ENCODE results near the gene NDUFV1. TPM values are rescaled to one million over a fixed set of nuclear protein-coding genes. Genes with fewer than 3 reads are reported as not detected.

NDUFV1 gene
- total RNA-seq, 1 experiment from 2014 or later, result 216 TPM

- BruUV-seq (replicated peaks), result no TSS peak
- no peak overlapping the region for H3K27ac Mint-ChIP-seq (ENCODE audit: unreplicated experiment)
- H3K27me3 Mint-ChIP-seq (ENCODE audit: unreplicated experiment), result no peaks in the 10 kb centered on the region
- peaks cover 13% of the 10 kb centered on the region for H3K4me1 Mint-ChIP-seq (ENCODE audit: low read depth, unreplicated experiment)
- H3K4me3 Mint-ChIP-seq (ENCODE audit: low read depth, unreplicated experiment), result no peak overlapping the region
- no peaks in the 10 kb centered on the region for H3K9me3 Mint-ChIP-seq (ENCODE audit: low read depth, unreplicated experiment)
- no peak for DNase-seq
- CTCF ChIA-PET, result no interaction called here
- TF ChIP-seq CTCF (IDR thresholded peaks at IDR 0.05; ENCODE audit: unreplicated experiment), result no peak
- H3K36me3 Mint-ChIP-seq (ENCODE audit: insufficient read depth, unreplicated experiment), result peaks cover 51% of the 10 kb centered on the region
- intact Hi-C loops (cut with micrococcal nuclease; ENCODE audit: unreplicated experiment), result no loop called here
Measured at GRCh38 chr11:67609316-67609715, 2.6 kb downstream of the NDUFV1 start.

- H3K4me3 Mint-ChIP-seq (ENCODE audit: low read depth, unreplicated experiment), result no peak overlapping the region
- intact Hi-C loops (cut with micrococcal nuclease; ENCODE audit: unreplicated experiment), result no loop called here
- CTCF ChIA-PET, result interaction anchor here (0.6 kb wide), 1 partner anchor 220 kb away, joined by 3 read pairs; no protein-coding TSS in a partner anchor
- no peak for TF ChIP-seq CTCF (IDR thresholded peaks at IDR 0.05; ENCODE audit: unreplicated experiment)
- no peak overlapping the region for H3K27ac Mint-ChIP-seq (ENCODE audit: unreplicated experiment)
- BruUV-seq (replicated peaks), result no TSS peak
- peaks cover 51% of the 10 kb centered on the region for H3K36me3 Mint-ChIP-seq (ENCODE audit: insufficient read depth, unreplicated experiment)
- no peaks in the 10 kb centered on the region for H3K27me3 Mint-ChIP-seq (ENCODE audit: unreplicated experiment)
- H3K9me3 Mint-ChIP-seq (ENCODE audit: low read depth, unreplicated experiment), result no peaks in the 10 kb centered on the region
- no peak for DNase-seq
- H3K4me1 Mint-ChIP-seq (ENCODE audit: low read depth, unreplicated experiment), result peaks cover 17% of the 10 kb centered on the region
Measured at GRCh38 chr11:67610302-67610868, 3.6 kb downstream of the NDUFV1 start.

GRCh38 chr11:67611165-67611564 lies 4.4 kb downstream of the NDUFV1 start:
- Mint-ChIP-seq H3K9me3 (ENCODE audit: low read depth, unreplicated experiment) (no peaks in the 10 kb centered on the region), H3K27me3 (ENCODE audit: unreplicated experiment) (no peaks in the 10 kb centered on the region), H3K27ac (ENCODE audit: unreplicated experiment) (no peak overlapping the region), H3K4me3 (ENCODE audit: low read depth, unreplicated experiment) (no peak overlapping the region), H3K36me3 (ENCODE audit: insufficient read depth, unreplicated experiment) (peaks cover 51% of the 10 kb centered on the region), H3K4me1 (ENCODE audit: low read depth, unreplicated experiment) (peaks cover 9% of the 10 kb centered on the region)
- no peak for TF ChIP-seq CTCF (IDR thresholded peaks at IDR 0.05; ENCODE audit: unreplicated experiment)
- intact Hi-C loops (cut with micrococcal nuclease; ENCODE audit: unreplicated experiment), result no loop called here
- CTCF ChIA-PET, result interaction anchor here (0.5 kb wide), 1 partner anchor 98 kb away, joined by 3 read pairs; no protein-coding TSS in a partner anchor
- BruUV-seq (replicated peaks), result no TSS peak
- no peak for DNase-seq

- Mint-ChIP-seq H3K9me3 (ENCODE audit: low read depth, unreplicated experiment) (no peaks in the 10 kb centered on the region), H3K27me3 (ENCODE audit: unreplicated experiment) (no peaks in the 10 kb centered on the region), H3K4me3 (ENCODE audit: low read depth, unreplicated experiment) (no peak overlapping the region), H3K36me3 (ENCODE audit: insufficient read depth, unreplicated experiment) (peaks cover 46% of the 10 kb centered on the region), H3K27ac (ENCODE audit: unreplicated experiment) (no peak overlapping the region), H3K4me1 (ENCODE audit: low read depth, unreplicated experiment) (peaks cover 11% of the 10 kb centered on the region)
- CTCF ChIA-PET, result interaction anchor here (0.5 to 0.8 kb wide), 2 partner anchors 17 to 97 kb away, joined by 3 read pairs; partner anchors contain the start of gene NUDT8
- TF ChIP-seq CTCF (IDR thresholded peaks at IDR 0.05; ENCODE audit: unreplicated experiment), result no peak
- DNase-seq, result no peak
- BruUV-seq (replicated peaks), result no TSS peak
- intact Hi-C loops (cut with micrococcal nuclease; ENCODE audit: unreplicated experiment), result no loop called here
Measured at GRCh38 chr11:67611704-67612587, 5.2 kb downstream of the NDUFV1 start.

Data from Calu3 (cell line).